GF-D8 (cell line): ENCODE measurements around the gene XIRP2.
A peak's percentile ranks its signal among the peaks of the same experiment; 100 is the strongest.
"Not testable (repeated sequence)": the region's sequence is repeated elsewhere in the genome, so short reads cannot be mapped to it uniquely, and the experiment has no call there.

Experiments
- DNase-seq: peaks from one replicate; lab custom pipeline; 2025; lab: John Stamatoyannopoulos, UW

The XIRP2 gene

DNA sequence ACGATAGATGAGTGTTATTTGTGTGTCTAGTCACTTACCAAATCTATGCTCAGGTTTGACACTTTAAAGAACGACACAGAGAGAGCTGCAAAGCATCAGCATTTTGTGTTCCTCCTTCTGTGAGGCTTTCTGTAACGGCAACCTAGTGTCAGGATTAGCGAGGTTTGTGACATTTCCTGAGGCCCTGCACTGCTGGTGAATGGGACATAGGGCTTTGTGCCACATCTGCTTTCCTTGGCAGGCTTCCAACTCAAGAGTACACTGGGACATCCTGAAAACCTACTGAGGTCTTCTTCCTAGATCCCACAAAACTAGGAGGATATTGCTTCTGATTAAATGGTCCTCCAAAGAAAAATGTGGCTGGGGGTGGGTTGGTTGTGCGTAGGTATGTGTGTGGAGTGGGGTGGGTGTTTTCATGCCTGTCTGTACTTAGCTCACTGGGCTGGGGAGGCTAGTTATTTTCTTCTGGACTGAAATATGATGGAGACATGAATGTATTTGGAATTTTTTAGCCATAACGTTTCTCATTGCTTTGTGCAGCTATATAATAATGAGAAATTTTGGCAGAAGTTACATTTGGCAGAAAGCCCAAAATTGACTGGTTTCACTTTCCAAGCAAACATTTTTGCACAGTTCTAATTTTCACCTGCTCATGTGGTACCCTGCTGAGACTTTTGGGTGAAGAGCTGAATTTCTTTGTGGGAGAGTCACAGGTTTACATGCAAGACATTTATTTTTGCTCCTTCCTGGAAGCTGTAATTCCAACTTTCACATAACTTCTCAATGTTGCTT, 308.4 kb downstream of the XIRP2 start:
- DNase-seq, result peak; percentile 42

DNA sequence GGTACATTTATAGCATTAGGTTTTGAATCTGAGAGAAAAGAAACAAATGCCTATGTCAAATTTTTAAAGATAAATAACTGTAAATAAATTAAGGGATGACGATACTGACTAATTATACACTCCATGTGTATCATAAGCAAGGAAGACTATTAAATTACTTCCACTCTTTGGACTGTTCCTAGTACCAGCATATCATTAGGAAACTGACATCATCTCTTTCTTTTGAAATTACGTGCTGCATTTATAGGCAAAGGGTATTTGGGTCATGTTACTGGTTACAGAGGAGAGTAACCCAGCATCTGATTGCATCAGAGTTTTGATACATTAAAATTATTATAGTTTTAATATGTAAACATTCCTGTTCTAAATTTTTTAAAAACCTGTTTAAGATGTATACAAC, 309.7 kb downstream of the XIRP2 start:
- DNase-seq, result no peak

DNA sequence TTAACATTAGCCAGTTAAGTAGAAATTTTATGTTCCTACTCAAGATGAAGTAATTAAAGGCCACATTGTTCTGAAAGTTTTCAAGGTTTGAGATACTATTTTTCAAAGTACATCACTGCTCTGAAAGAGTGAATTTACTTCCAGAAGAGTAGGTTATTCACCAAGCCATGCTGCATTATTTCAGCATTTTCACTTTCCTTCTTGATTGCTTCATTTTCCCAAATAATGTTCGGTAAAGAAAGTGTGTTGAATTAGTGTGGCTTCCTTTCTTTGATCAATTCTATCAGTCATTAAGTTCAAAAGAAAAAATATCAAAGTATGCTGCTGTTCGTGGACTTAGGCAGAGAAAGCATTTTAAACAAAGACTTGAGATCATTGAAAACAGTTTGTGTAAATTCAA, 310.3 kb downstream of the XIRP2 start:
- no peak for DNase-seq

DNA sequence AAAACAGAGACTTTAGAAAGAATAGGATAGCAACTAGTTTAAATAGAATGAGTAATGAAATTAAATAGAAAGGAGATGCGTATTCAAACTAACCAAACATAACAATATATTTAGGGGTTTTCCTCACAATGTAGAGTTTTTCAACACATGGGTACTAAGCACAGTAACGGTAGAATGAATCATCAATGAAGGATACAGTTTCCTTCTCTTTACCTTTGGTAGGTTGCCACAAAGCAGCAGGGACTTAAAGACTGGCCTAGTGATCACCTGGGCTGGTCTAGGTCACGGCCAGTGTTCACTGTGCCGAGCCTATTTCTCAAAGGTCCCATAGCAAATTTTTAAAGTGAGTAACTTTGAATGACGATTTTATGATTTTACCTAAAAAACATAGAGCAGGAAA, 311.7 kb downstream of the XIRP2 start:
- no peak for DNase-seq

DNA sequence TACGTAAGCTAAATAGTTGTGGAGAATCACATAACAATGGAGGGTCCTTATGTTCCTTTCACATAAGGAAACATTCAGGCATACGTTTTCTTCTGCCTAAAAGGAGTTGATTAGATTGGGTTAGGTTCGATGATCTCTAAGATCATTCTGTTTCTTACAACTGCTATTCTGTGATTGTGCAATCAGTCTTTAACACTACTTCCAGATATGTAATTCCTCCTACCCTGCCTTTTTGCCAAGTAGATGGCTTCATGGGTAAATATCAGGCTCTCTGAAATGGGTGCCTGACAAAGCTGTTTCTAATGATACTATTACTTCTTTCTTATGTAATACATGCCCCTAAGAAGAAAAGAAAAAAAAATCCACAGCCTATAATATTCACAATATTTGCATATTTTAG, 321.5 kb downstream of the XIRP2 start:
- DNase-seq, result no peak

DNA sequence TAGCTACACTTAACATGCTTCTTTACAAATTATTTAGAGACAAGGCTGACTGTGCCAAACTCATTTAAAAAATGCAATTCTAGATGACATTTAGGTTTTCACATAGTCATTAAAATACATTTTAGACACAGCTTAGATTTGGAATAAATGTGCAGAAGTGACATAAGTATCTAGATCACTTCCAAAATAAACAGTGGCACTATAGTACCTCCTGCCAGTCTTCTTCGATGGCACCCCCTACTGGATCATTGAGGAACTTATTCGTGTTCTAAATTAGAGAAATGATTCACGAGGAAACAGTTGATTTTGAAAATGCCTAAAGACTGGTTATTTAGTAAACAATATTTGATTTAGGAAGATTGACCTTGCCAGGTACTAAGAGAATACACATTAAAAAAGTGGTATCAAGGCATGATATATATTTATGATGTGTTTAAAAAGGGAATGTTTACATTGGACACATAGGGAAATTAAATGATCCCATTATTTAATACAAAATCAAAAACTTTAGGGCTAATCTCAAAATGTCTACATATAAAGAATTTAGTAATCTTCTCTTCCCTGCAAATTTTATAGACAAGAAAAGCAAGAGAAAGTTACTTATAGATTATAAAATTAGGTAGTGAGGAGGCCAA, 323.9 kb downstream of the XIRP2 start:
- DNase-seq, result no peak

DNA sequence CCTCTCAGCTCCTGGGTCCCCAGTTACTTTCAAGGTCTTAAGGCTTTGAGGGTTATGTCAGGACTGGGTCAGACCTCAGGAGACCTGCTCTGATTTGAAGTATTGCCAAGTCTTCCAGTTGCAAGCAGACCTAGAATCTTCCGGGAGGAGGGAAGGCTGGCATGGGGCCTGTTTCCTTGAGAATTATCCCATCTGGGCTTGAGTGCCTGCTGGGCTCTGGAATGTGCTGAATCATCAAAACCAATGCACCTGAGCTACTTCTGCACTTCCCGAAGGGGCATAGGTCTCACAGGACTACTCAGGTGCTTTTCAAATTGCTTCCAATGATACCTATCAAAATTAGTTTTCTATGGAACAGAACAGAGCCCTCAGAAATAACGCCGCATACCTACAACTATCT, 327.3 kb downstream of the XIRP2 start:
- no peak for DNase-seq

DNA sequence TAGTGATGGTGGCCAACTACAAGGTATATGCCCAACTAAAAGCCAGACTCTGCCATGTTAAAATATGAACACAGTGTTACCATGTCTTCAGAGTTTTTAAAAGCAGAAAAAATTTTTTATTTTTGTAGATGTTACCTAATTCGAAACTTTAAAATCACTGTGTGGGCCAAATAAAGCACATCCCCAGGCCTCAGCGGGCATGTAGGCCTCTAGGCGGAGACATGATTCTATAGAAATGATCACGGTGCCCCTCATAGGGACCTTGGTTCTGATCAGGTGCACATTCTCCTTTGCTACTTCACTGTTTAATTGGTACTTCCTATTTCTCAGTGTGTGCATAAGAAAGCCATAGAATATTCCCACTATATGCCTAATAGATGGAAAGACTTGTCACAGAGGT, 349.2 kb downstream of the XIRP2 start:
- no peak for DNase-seq

DNA sequence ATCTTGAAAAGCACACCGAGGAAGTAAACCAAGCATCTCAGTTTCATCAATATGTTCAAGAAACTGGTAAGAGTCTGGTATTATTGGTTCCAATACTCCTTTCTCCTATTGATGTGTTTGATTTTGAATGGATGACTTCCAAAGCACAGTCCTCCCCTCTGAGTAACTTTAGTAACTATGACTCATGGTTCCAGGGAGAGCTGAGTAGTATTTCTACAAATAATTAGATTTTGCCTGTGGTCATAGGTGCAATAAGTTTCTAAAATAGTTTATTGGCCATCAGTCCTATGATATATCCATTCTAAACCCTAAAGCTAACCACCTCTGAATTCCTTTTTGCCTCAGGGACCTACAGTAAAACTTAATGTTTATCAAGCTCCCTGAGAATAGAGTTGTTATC, 352.4 kb downstream of the XIRP2 start:
- no peak for DNase-seq

DNA sequence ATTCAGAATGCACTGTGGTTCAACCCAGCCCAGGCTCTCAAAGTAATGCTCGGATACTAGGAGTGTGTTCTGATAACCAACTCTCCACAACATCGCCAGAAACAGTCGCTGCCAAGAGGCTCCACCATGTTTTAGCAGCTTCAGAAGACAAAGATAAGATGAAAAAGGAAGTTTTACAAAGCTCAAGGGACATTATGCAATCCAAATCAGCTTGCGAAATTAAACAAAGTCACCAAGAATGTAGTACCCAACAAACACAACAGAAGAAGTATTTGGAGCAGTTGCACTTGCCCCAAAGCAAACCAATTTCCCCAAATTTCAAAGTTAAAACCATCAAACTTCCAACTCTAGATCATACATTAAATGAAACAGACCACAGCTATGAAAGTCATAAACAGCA, 360.9 kb downstream of the XIRP2 start:
- DNase-seq, result peak; percentile 23

DNA sequence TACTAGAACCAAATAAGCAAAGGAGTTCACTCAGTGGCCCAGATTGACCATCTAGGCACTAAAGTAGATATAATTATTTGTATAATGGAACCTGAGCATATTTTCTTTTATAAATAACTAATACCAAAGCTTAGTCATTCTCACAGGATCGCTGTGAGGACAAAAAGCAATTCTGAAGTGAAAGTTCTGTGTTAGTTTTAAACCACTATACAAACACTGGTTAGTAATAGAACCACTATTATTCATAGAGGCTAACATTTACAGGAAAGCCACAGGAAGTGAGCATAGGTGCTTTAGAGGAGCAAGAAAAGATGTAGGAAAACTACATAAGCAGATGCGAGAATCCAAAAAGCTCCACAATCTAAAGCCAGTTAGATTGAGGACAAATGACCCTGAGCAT, 364.7 kb downstream of the XIRP2 start:
- DNase-seq, result no peak

DNA sequence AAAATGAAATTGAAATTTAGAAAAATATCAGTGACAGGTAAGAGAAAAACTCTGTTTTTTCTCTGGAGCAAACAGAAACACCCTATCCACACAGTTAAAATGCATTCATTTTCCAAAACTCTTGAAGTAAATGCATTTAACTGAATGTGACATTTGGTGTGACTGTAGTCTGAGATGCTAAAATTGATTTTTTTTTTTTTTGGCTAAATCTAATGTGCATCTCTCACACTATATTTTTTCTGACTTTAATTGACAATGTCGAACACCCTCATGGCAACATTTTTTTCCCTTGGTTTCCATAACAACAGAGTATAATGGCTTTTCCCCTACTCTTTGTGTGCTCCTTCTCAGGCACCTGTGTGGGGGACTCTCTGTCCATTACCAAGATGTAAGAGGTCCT, 366.4 kb downstream of the XIRP2 start:
- DNase-seq, result no peak

DNA sequence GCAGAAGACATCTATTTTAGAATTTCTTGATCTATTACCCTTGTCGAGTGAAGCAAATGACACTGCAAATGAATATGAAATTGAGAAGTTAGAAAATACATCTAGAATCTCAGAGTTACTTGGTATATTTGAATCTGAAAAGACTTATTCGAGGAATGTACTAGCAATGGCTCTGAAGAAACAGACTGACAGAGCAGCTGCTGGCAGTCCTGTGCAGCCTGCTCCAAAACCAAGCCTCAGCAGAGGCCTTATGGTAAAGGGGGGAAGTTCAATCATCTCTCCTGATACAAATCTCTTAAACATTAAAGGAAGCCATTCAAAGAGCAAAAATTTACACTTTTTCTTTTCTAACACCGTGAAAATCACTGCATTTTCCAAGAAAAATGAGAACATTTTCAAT, 370.4 kb downstream of the XIRP2 start:
- DNase-seq, result no peak

DNA sequence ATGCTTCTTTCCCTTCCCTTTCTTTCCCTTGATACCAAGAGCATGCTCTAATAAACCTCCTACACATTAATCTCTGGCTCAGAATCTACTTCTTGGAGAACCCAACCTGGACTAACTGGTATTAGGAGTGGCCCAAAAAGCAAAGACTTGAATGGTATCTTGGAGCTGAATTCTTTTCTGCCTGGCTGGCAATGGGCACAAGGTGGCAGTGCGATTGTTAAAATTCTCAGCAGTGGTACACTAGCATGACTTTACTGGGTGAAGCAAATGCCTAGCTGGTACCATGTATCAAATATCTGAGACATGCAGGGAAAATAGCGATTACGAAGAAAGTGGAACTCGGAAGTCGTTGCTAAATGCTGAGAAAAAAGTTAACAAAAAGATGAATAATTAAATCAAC, 376.1 kb downstream of the XIRP2 start:
- no peak for DNase-seq

DNA sequence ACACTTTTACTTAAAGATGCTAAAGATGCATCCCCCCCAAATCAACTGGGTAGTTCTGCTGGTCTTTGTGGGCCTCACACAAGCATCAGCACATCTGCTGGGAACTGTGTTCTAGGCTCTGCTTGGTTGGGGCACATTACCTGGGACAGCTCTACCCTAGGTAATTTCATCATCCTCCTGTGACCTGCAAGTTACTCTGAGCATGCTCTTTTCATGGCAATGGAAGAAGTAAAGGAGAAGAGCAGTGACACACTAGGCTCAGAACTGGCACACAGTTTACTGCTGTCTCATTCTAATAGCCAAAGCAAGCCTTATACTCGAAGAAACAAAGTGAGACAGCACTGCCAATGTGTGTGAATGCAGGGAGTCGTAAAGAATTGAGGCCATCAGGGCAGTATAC, 376.7 kb downstream of the XIRP2 start:
- no peak for DNase-seq

DNA sequence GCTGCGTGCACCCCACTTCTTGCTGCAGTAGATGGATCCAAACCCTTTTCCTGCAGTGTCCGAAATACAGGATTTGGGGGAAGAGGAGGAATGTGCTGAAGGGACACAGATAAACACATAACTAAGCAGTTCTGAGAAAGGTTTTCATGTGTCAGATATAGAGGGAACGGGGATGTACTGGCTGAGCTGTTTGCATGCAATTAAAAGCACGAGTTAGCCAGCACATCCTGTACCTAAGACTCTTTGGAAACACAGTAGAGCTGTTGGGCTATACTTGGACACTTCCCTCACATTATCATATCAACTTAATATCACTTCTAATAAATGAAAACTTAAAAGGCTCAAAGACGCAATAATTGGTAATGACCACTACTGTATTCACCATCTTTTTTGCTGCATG, 377.4 kb downstream of the XIRP2 start:
- no peak for DNase-seq

DNA sequence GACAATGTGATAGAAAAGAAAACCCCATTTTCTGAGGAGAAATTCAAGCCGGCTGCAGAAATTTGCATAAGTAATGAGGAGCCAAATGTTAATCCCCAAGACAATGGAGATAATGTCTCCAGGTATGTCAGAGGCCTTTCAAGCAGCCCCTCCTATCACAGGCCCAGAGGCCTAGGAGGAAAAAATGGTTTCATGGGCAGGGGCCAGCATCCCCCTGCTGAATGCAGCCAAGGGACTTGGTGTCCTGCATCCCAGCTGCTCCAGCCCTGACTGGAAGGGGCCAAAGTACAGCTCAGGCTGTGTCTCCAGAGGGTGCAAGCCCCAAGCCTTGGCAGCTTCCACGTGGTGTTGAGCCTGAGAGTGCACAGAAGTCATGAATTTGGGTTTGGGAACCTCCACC, 380.0 kb downstream of the XIRP2 start:
- DNase-seq, result not testable (repeated sequence)

DNA sequence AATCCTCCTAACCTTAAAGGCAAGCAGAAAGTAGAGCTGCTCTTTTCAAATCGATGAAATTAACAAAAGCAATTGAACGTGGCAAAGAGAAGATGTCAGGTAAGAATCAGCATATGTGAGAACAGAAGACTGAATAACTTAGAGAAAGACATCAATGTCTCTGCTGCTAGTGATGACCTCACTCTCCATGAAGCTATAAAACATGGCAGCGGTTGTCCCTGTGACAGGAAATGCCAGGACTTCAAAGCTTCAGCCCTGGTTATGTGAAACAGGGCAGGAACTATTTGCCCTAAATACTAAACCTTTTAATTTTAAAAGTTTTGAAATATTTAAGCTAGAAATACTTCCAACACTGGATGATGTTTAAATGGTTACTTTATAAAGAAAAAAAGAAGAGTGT, 383.7 kb downstream of the XIRP2 start:
- no peak for DNase-seq

DNA sequence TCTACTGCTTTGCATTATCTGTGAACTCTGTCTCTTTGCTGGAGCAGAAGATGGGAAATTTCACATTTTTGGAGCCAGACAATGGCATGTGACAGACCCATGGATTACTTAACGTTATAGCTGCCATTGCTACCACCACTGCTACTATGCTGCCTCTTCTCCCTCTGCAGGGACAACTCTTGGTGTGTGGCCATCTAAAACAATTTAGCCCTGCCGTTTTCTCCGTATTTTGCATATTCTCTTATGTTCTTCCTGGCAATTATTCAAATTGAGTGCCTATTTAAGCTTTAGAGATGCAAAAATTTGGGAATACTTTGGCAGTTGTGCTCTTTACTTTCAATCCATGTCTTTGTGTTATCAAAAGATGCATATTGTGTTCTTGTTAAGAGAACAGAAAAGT, 386.8 kb downstream of the XIRP2 start:
- DNase-seq, result no peak

DNA sequence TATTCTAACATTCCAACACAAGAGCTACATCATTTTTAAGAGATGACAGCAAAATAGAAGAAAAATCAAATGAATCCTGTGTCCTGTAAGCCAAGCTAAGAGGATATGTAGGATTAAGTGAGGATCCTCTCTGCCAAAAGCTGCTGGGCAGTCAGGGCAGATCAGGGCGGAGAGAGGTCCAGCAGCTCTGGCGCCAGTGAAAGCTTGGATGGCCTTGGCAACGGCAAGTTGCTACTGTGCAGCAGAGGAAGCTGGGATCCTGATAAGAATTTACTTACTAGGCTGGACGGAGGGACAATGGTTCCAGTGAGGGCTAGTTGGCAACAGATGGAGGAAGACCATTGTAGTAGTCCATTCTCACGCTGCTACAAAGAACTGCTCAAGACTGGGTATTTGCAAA, 391.5 kb downstream of the XIRP2 start:
- DNase-seq, result no peak

DNA sequence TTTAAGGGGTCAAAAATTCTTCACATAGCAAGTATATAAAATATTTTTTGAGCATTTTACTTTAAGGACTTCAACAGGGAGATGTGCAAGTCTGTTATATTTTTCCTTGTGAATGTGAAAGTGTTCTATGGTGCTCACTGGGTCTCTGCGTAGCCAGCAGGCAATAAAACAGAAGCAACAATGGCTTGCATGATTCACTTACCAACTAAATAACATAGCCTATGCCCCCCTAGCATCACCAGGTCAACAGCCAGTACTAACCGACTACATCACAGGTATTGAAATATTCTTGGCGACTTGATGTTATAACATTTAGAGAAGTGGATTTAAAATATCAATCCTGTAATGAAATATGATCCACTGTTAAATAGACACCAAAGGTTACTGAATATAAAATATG, 398.9 kb downstream of the XIRP2 start:
- DNase-seq, result no peak

DNA sequence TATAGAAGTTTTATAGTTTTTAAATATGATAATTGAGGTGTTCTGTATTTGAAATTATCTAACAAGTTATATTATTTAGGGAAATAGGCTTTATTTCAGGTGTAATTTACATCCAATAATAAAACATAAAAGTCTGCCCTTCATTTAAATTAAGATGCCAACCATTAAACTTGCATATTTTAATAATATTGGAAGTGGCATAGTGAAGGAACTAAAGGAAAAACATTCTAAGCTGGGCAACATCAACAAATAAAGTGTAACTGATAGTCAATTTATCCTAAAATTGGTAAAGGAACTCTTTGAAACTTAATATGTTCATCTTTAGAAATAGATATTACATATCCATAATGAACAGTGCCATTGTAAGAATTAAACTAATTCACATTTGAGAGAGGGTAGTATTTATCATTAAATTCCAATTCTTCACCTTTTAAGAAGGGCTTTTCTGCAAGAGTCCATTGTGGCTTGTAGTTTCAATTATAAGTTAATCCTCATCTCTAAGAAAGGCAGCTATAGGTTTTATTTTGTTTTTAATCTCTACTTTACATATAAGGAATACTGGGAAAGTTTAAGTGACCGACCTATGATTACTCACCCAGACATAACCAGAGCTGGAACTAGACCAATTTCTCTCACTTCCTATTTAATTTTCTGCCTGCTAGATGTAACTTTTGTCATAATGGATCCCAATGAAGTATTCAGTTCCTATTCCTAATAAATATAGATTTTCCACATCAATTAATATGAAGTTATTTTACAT, 401.6 kb downstream of the XIRP2 start:
- DNase-seq, result no peak

DNA sequence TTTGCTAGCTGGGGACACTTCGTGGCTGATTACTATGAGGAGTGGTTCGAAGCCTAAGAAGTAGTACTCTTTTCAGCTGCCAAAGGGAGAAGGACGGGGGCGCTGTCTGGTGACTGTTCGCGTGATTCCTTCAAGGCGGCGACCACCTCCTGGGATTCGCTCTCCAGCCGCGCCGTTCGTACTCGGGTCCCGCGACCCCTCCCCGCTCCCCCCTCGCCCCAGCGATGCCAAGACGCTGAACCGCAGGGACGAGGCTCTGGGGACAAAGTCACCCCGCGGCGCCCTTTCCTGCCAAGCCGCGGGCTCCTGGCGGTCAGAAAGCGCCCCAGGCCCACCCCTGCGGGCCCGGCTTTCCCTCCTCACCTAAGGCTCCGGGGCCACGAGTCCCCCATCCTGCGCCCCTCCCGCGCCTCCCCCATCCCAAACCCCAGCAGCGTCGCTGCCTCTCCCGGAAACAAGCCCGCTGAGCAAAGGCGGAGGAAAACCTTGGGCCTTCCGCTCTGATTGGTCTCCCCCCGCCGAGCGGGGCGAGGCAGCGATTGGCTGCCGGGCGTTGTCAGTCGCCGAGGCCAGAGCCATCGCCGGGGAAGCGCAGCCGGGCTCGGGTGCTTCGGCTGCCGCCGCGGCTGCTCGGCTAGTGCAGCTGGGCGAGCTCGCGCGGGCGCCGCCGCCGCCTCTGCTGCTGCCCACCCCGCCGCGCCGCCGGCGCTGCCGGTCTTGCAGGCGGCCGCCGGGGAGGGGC, 404.3 kb downstream of the XIRP2 start, which contains the start of gene B3GALT1:
Gene B3GALT1, plus strand, starts transcription at position 572 of the 742 bp plus-strand sequence.
- no peak for DNase-seq
